BJ (cell line): ENCODE results near the gene TPR. TPM values are rescaled to one million over a fixed set of nuclear protein-coding genes. Genes with fewer than 3 reads are reported as not detected.

Experiments
- CTCF ChIA-PET: fragments of 350-600 bp; formaldehyde crosslinking; extraction: SDS; loops from one replicate; lab custom pipeline; 2021; ENCODE audit warnings: antibody characterized with exemption, inconsistent platforms; lab: Yijun Ruan, JAX
- POLR2A ChIA-PET: fragments of 300-600 bp; sonication (Branson Sonifier 250); formaldehyde crosslinking; extraction: SDS; loops from one replicate; lab custom pipeline; 2021; ENCODE audit warnings: antibody characterized with exemption; lab: Charles Lee
- DNase-seq: peaks from one replicate; pipeline ENCODE4 v3.0.0-alpha.2; 2011; ENCODE audit warnings: low read depth
- H3K27me3 ChIP-seq: 2 replicates; pipeline ENCODE4 v1.6.0; 2011; ENCODE audit warnings: low read length; ENCODE audit not compliant: control insufficient read depth, insufficient read depth
- H3K36me3 ChIP-seq: 2 replicates; pipeline ENCODE4 v1.5.1; 2011; ENCODE audit warnings: low read length; ENCODE audit not compliant: control insufficient read depth, insufficient read depth
- H3K4me3 ChIP-seq: 2 replicates; pipeline ENCODE4 v1.5.1; 2011; ENCODE audit warnings: low read depth, mild to moderate bottlenecking, control low read depth, low read length
- CTCF ChIP-seq: IDR thresholded peaks from 2 replicates; pipeline ENCODE4 v1.5.1; 2011; ENCODE audit warnings: low read depth, mild to moderate bottlenecking, control low read depth, inconsistent platforms, low read length, moderate library complexity; ENCODE audit not compliant: insufficient read depth
- polyA plus RNA-seq: library from polyadenylated mRNA; depleted of rRNA; stranded (reverse); fragments of >200 nt; gene quantifications from 2 replicates; pipeline ENCODE4 v1.2.3, GENCODE V29; 2011

Gene TPR
- polyA plus RNA-seq, 1 experiment = 48.6 TPM

GRCh38 chr1:186302381-186302920, 72.6 kb downstream of the TPR start:
- no peak for DNase-seq
- Histone ChIP-seq H3K4me3 (no peak overlapping the region), H3K27me3 (no peaks in the 10 kb centered on the region), H3K36me3 (no peaks in the 10 kb centered on the region)
- CTCF ChIA-PET = interaction anchor here (0.6 kb wide), 1 partner anchor 1162 kb away, joined by 3 read pairs; no protein-coding TSS in a partner anchor
- POLR2A ChIA-PET = no interaction called here
- no peak for TF ChIP-seq CTCF

GRCh38 chr1:186301448-186301847, 73.6 kb downstream of the TPR start:
- POLR2A ChIA-PET = no interaction called here
- CTCF ChIA-PET = no interaction called here

DNA sequence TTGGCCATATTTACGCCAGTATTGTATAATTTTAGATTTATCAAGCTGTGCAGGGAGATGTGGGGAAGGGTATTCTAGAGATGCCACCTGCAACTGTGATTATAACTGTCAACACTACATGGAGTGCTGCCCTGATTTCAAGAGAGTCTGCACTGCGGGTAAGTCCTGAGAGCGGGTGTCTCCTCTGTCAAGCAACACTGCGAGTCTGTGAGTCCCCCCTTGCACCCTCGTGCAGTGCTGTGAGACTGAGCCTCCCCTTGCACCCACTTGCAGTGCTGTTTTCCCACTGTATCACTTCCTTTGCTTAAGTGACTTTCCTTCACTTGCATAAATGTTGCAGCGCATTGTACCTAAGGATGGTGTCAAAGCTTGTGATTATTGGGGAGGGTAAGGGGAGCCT, 75.0 kb downstream of the TPR start:
- H3K27me3 ChIP-seq = no peaks in the 10 kb centered on the region
- POLR2A ChIA-PET = no interaction called here
- no peak for TF ChIP-seq CTCF
- CTCF ChIA-PET = no interaction called here
- DNase-seq = no peak
- H3K36me3 ChIP-seq = no peaks in the 10 kb centered on the region
- H3K4me3 ChIP-seq = no peak overlapping the region

More at GRCh38 chr1:186301448-186301847, 73.6 kb downstream of the TPR start:
- no peak overlapping the region for H3K4me3 ChIP-seq
- no peaks in the 10 kb centered on the region for H3K36me3 ChIP-seq
- no peak for DNase-seq
- TF ChIP-seq CTCF = no peak
- H3K27me3 ChIP-seq = no peaks in the 10 kb centered on the region

DNA sequence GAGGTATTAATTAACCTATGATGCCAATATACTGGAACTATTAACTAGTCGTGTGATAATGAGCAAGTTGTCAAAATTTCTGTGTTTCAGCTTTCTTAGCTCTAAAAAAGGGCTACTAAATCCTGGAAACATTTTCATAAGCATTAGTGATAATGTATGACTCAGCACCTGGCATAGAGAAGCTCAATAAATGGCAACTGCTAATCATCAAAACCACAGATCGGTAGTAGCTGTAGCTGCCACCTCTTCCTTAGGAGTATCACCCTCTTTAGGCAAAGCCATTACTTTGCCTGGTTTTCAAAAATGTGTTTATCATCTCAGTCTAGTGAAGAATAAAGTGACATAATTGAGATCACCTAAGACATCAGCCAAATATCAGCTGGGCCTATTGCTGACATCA, 75.5 kb downstream of the TPR start:
- Histone ChIP-seq H3K36me3 (no peaks in the 10 kb centered on the region), H3K27me3 (no peaks in the 10 kb centered on the region), H3K4me3 (no peak overlapping the region)
- POLR2A ChIA-PET = no interaction called here
- no peak for DNase-seq
- CTCF ChIA-PET = no interaction called here
- no peak for TF ChIP-seq CTCF

DNA sequence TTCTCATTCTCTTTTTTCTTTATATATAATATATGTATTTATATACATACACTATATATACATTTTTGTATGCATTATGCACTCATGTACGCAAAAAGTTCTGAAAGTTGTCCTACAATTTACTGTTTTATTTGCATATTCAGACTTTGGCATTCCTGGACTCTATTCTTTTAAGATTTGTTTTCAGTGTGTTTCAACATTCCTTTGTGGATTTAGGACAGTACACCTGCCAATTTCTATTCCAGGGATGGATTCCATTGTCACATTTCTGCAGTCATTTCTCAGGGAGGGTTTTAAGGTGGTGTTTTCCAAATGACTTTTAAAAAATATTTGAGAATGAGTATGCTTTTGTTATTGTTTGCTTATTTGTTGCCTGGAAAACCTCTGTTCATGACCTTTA, 76.2 kb downstream of the TPR start:
- Histone ChIP-seq H3K4me3 (no peak overlapping the region), H3K36me3 (no peaks in the 10 kb centered on the region), H3K27me3 (no peaks in the 10 kb centered on the region)
- TF ChIP-seq CTCF = no peak
- DNase-seq = no peak
- ChIA-PET POLR2A (no interaction called here), CTCF (no interaction called here)
